ENCODE measurements around the gene HP.
"Not testable (repeated sequence)": the region's sequence is repeated elsewhere in the genome, so short reads cannot be mapped to it uniquely, and the experiment has no call there.

HP gene, protein sequence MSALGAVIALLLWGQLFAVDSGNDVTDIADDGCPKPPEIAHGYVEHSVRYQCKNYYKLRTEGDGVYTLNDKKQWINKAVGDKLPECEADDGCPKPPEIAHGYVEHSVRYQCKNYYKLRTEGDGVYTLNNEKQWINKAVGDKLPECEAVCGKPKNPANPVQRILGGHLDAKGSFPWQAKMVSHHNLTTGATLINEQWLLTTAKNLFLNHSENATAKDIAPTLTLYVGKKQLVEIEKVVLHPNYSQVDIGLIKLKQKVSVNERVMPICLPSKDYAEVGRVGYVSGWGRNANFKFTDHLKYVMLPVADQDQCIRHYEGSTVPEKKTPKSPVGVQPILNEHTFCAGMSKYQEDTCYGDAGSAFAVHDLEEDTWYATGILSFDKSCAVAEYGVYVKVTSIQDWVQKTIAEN

DNA sequence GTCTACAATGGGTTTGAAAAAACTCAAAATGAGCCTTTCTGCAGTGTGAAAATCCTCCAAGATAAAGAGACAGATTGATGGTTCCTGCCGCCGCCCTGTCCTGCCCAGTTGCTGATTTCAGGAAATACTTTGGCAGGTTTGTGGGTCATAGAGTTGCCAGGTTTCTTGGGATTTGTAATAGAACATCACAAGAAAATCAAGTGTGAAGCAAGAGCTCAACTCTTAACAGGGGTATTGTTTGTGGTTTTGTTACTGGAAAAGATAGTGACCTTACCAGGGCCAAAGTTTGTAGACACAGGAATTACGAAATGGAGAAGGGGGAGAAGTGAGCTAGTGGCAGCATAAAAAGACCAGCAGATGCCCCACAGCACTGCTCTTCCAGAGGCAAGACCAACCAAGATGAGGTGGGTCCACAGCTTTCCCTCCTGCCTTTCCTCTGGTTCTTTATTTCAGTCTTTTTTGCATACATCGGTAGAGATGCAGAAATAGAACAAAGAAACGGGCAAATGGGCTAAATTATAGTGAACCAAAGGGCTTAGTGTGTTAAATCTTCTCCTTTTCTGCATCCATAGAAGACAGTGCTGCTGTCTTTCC, at the start of gene HP:
Gene HP (plus strand): TSS at position 252 of the 594 bp plus-strand sequence. CDS start 148 bp downstream, at position 400.
- H3K4me1 Mint-ChIP-seq (ENCODE audit: low read depth); H3K4me3 Mint-ChIP-seq; H3K9me3 Mint-ChIP-seq; H3K27me3 Mint-ChIP-seq; H3K27ac Mint-ChIP-seq; H3K36me3 Mint-ChIP-seq (ENCODE audit: low read depth): not testable (repeated sequence)

DNA sequence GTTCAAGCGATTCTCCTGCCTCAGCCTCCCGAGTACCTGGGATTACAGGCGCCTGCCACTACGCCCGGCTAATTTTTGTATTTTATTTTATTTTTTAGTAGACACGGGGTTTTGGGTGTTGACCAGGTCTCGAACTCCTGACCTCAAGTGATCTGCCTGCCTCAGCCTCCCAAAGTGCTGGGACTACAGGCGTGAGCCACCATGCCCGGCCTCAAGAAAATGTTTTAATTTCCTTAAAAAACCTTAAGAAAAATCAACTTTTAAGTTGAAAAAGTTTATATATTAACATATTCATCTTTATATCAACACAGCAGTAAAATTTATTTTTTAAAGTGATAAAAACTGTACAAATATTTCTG, 46.3 kb upstream of the HP start:
- Mint-ChIP-seq H3K4me3 (peak overlapping the region; percentile 92), H3K4me1 (ENCODE audit: low read depth) (peaks cover 34% of the 10 kb centered on the region), H3K36me3 (ENCODE audit: low read depth) (peaks cover 12% of the 10 kb centered on the region)
- H3K9me3 Mint-ChIP-seq, H3K27ac Mint-ChIP-seq, H3K27me3 Mint-ChIP-seq: not testable (repeated sequence)

DNA sequence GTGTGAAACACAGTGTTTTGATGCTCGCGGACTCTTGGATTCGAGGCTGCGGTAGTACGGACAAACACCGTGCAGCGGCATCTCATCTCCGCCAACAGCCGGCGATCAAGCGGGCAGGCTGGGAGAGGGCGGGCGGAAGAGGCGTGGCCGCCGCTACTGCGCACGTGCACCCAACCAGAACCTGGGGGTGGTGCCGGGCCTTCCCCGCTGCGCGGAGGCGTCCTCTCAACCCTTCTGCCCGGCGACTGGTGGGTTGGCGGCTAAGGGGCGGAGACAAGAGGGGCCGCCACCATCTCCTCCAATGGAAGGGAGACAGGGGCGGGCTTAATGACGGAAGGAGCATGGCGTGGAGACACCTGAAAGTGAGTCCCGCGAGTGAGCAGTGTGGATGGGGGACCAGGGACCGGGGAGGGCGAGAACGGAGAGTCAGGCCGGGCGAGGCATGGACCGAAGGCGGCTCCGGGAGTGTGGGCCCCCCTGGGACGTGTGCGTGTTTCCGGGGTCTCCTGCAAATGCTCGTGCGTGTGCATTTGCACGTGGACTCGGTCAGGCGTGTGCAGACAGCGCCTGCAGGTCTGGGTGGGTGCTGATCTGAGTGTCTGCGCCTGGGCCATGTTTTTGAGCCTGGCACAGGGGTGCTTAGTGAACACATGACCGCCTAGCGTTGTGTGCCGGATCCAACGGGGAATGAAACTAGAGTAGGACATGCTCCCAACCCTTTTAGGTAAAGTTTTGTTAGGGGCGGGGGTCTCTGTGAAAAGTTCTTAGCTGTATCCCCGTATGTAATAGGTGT, 45.7 kb upstream of the HP start, which contains the start of gene DHODH:
Gene DHODH (plus strand): TSS at position 321 of the 793 bp plus-strand sequence. CDS start 21 bp downstream, at position 342.
- Mint-ChIP-seq H3K27ac (peak within 1 kb of the TSS; percentile 92), H3K9me3 (no peaks in the 10 kb centered on the region), H3K36me3 (ENCODE audit: low read depth) (peaks cover 12% of the 10 kb centered on the region), H3K4me3 (peak within 1 kb of the TSS; percentile 92), H3K27me3 (no peaks in the 10 kb centered on the region), H3K4me1 (ENCODE audit: low read depth) (peaks cover 40% of the 10 kb centered on the region)

DNA sequence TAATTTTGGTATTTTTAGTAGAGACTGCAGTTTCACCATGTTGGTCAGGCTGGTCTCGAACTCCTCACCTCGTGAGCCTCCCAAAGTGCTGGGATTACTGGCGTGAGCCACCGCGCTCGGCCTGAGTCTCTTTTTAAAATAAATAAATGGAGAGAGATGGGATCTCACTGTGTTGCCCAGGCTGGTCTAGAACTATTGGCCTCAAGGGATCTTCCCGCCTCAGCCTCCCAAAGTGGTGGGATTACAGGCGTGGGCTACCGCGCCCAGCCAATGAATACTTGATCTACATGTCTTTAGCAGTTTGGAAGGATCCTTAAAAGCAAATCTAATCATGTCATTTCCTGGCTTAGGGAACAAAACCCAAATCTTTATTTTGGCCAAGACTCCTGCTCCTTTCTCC, 44.5 kb upstream of the HP start:
- Mint-ChIP-seq H3K27ac (peak overlapping the region; percentile 52), H3K36me3 (ENCODE audit: low read depth) (peaks cover 19% of the 10 kb centered on the region), H3K4me3 (peak overlapping the region; percentile 80), H3K9me3 (no peaks in the 10 kb centered on the region), H3K4me1 (ENCODE audit: low read depth) (peaks cover 50% of the 10 kb centered on the region), H3K27me3 (no peaks in the 10 kb centered on the region)

DNA sequence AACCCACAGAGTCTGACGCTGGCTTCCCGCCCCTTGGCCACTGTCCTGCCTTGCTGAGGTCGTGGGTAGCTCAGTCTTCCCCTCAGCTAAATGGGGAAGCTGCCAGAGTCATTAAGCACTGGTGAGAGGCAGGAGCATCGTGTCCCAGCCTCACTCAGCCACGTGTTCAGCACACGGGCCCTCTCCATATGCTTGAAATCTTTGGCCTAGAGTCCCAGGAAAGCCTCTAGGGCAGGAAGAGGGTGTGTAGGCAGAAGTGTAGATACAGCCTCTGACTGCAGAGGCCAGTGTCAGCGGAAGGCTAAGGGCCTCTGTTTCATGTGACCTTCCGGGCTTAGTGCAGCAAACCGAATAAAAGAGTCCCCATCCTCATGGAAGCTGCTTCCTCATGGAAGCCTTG, 41.7 kb upstream of the HP start:
- Mint-ChIP-seq H3K4me1 (ENCODE audit: low read depth) (peaks cover 50% of the 10 kb centered on the region), H3K9me3 (no peaks in the 10 kb centered on the region), H3K36me3 (ENCODE audit: low read depth) (peaks cover 45% of the 10 kb centered on the region), H3K27me3 (no peaks in the 10 kb centered on the region), H3K27ac (no peak overlapping the region), H3K4me3 (no peak overlapping the region)

DNA sequence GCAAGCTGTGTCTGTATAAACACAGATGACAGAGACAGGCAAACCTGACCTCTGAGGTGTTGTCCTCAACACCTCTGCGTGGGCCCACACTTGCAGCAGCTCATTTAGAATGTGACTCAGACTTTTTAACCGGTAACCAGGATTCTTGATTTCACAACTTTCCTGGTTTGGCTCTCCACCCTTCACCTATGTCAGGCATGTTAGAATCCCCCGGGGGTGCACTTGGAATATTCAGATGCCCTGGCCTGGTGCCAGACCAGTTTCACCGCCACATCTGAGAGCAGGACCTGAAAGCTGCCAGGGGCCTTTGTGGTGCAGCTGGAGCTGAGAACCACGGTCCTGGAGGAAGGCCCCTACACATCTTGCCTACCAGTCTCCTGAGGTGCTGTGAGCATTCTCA, 40.9 kb upstream of the HP start:
- peaks cover 49% of the 10 kb centered on the region for H3K4me1 Mint-ChIP-seq (ENCODE audit: low read depth)
- H3K4me3 Mint-ChIP-seq: peak overlapping the region; percentile 17
- H3K36me3 Mint-ChIP-seq (ENCODE audit: low read depth): peaks cover 49% of the 10 kb centered on the region
- H3K9me3 Mint-ChIP-seq: no peaks in the 10 kb centered on the region
- H3K27me3 Mint-ChIP-seq: no peaks in the 10 kb centered on the region
- H3K27ac Mint-ChIP-seq: peak overlapping the region; percentile 77

DNA sequence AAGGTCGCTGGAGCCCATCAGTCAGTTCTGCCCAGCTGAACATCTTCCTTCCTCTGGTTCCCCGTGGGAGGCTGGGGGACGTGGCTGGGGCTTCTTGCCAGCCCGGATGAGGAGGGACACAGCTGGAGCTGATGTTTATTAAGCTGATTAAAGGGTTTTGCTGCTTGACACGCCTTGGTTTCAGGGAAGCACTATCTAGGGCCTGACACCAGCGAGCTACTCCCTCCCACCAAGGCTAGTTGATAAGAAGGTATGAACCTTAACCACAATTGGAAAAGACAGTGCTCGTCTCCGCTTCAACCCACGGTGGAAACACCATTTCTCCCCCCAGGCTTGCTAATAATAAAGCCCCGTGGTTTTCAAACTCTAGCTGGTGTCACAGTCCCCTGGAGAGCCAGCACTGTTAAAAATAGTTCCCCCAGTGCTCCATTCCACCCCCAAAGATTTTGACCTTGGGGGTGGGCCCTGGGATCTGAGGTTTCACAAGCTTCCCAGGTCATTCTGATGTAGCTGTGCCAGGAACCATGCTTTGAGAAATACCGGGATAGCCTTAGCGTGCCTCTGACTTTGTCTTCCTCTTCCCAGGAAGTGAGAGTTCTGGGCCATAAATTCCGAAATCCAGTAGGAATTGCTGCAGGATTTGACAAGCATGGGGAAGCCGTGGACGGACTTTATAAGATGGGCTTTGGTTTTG, 40.3 kb upstream of the HP start:
- H3K27ac Mint-ChIP-seq: peak overlapping the region; percentile 77
- H3K36me3 Mint-ChIP-seq (ENCODE audit: low read depth): peaks cover 45% of the 10 kb centered on the region
- peak overlapping the region; percentile 14 for H3K4me3 Mint-ChIP-seq
- H3K9me3 Mint-ChIP-seq: no peaks in the 10 kb centered on the region
- peaks cover 45% of the 10 kb centered on the region for H3K4me1 Mint-ChIP-seq (ENCODE audit: low read depth)
- no peaks in the 10 kb centered on the region for H3K27me3 Mint-ChIP-seq

DNA sequence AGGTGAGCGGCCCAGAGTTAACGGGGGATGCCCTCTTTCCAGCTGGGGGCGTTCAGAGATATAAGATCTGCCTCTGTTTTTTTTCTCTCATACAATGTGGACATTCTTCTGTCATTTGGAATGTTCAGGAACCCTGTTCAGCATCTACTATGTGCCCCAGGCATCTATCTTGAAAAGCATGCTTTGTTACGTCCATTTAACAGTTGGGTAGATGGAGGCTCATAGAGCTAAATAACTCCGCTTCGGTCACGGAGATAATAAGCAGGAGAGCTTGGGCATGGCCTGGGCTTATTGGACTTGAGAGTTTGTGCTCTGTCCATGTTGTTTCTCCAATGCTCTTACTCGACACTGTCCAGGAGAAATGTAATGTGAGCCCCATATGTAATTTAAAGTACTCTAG, 39.6 kb upstream of the HP start:
- Mint-ChIP-seq H3K27ac (peak overlapping the region; percentile 50), H3K36me3 (ENCODE audit: low read depth) (peaks cover 50% of the 10 kb centered on the region), H3K4me3 (no peak overlapping the region), H3K9me3 (no peaks in the 10 kb centered on the region), H3K27me3 (no peaks in the 10 kb centered on the region), H3K4me1 (ENCODE audit: low read depth) (peaks cover 43% of the 10 kb centered on the region)

DNA sequence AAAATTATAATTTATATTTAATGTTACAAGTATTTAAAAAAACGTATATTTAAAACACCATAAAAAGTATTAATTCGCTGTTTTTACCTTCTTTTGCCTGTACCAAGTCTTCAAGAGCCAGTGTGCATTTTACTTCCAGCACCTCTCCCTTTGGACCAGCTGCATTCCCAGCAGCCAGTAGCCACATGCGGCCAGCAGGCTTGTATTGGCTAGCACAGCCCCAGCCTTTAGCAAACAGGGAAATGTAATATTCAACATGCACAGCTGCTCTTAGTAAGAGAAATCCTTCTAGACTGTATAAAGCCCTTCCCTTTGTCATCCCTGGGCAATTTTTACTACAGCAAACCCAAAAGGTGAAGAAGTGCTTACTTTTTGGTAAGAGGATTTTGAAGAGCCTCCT, 39.2 kb upstream of the HP start:
- Mint-ChIP-seq H3K27ac (no peak overlapping the region), H3K9me3 (no peaks in the 10 kb centered on the region), H3K27me3 (no peaks in the 10 kb centered on the region), H3K4me1 (ENCODE audit: low read depth) (peaks cover 39% of the 10 kb centered on the region), H3K36me3 (ENCODE audit: low read depth) (peaks cover 46% of the 10 kb centered on the region), H3K4me3 (no peak overlapping the region)

DNA sequence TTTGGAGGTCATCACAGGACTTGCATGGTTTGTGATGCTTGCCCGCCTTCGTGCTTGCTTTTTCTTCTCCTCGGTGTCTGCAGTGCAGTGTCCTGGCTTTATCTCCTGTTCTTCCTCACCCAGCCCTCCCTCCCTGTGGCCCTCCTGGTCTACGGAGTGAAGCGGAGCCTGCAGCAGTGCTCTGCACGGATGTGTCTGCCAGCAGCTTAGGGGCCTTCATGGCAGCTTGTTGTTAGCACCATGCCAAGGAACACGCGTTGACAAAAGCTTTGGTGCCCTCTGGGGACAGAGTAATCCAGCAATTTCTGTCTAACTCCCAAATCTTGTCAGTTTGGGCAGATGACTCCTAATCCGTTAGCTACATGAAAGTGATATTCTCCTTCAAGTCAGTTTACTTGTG, 35.8 kb upstream of the HP start:
- Mint-ChIP-seq H3K4me3 (no peak overlapping the region), H3K27ac (no peak overlapping the region), H3K27me3 (no peaks in the 10 kb centered on the region), H3K4me1 (ENCODE audit: low read depth) (peaks cover 12% of the 10 kb centered on the region), H3K9me3 (no peaks in the 10 kb centered on the region), H3K36me3 (ENCODE audit: low read depth) (peaks cover 51% of the 10 kb centered on the region)

DNA sequence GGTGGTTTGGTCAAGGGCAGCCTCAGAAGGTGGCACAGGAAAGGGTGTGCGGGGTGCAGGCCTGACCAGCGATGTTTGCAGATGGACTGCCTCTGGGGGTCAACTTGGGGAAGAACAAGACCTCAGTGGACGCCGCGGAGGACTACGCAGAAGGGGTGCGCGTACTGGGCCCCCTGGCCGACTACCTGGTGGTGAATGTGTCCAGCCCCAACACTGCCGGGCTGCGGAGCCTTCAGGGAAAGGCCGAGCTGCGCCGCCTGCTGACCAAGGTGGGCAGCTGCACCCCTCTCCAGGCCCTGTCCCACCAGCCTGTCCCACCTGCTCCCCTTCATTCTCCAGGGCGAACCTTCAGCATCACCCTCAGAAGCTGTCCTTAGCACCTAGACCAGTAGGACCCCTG, 33.3 kb upstream of the HP start:
- Mint-ChIP-seq H3K9me3 (no peaks in the 10 kb centered on the region), H3K27ac (peak overlapping the region; percentile 61), H3K36me3 (ENCODE audit: low read depth) (peaks cover 50% of the 10 kb centered on the region), H3K4me3 (no peak overlapping the region), H3K4me1 (ENCODE audit: low read depth) (no peaks in the 10 kb centered on the region), H3K27me3 (no peaks in the 10 kb centered on the region)

DNA sequence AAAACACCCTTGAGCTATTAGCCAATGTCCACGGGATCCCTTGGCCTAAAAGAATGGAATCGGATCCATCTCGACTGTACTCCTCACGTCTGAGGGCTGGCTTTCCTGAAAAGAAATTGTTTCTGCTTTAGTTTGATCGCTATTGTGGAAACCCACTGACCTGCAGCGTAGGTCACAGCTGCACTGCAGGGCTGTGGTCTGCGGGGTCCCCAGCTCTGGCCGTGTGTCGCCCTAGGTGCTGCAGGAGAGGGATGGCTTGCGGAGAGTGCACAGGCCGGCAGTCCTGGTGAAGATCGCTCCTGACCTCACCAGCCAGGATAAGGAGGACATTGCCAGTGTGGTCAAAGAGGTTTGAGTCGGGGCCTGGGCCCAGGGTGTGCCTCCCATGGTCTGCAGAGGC, 32.2 kb upstream of the HP start:
- no peaks in the 10 kb centered on the region for H3K4me1 Mint-ChIP-seq (ENCODE audit: low read depth)
- H3K27ac Mint-ChIP-seq: no peak overlapping the region
- H3K9me3 Mint-ChIP-seq: no peaks in the 10 kb centered on the region
- H3K36me3 Mint-ChIP-seq (ENCODE audit: low read depth): peaks cover 39% of the 10 kb centered on the region
- no peak overlapping the region for H3K4me3 Mint-ChIP-seq
- H3K27me3 Mint-ChIP-seq: no peaks in the 10 kb centered on the region

DNA sequence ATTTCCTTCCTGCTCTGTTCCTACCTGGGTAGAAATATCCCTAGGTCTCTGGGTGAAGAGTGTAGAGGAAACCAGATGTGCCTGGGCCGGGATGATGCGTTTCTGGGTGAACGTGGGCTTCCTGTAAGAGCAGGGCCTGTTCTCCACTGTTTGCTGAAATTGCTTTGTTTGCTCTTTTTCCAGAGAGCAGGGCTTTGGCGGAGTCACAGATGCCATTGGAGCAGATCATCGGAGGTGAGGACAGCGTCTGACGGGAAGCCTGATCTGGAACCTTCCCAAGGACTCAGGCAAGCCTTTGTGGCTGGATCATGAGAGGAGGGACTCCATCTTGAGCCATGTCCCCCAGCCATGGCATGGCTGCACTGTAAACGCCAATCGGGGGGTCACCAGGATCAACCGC, 30.3 kb upstream of the HP start:
- Mint-ChIP-seq H3K27me3 (no peaks in the 10 kb centered on the region), H3K36me3 (ENCODE audit: low read depth) (peaks cover 43% of the 10 kb centered on the region), H3K4me1 (ENCODE audit: low read depth) (no peaks in the 10 kb centered on the region), H3K9me3 (no peaks in the 10 kb centered on the region), H3K4me3 (no peak overlapping the region), H3K27ac (peak overlapping the region; percentile 6)

DNA sequence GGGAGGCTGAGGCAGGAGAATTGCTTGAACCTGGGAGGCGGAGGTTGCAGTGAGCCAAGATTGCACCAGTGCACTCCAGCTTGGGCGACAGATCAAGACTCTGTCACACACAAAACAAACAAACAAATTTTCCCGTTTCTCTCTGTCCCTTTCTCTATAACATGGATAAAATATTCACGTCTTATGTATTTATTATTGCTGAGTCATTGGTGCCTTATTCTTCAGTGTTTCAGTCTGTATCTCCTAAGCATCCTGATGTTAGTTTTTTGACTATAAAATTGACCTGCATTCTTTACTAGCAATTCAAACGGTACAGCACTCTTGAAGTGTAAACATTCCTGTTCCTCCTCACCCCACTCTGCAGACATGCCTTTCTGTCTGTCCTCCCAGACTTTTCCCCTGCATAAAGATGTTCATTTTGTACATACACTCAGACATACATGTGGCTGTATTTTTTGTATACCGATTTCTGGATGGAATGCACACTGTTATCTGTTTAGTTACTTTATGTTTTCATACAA, 29.4 kb upstream of the HP start:
- H3K27ac Mint-ChIP-seq: peak overlapping the region; percentile 58
- no peak overlapping the region for H3K4me3 Mint-ChIP-seq
- H3K36me3 Mint-ChIP-seq (ENCODE audit: low read depth): peaks cover 38% of the 10 kb centered on the region
- H3K27me3 Mint-ChIP-seq: no peaks in the 10 kb centered on the region
- H3K4me1 Mint-ChIP-seq (ENCODE audit: low read depth): no peaks in the 10 kb centered on the region
- no peaks in the 10 kb centered on the region for H3K9me3 Mint-ChIP-seq

Measured in stimulated activated naive CD8-positive, alpha-beta T cell treated with anti-CD3 and anti-CD28 coated beads, Interleukin-15, Interleukin-2, amounts not matched to agents 100 ng/mL and 50 ng/mL, for 24 hours (primary cell).